ENCODE data around the gene LRRC4C. TPM values are rescaled to one million over a fixed set of nuclear protein-coding genes. Genes with fewer than 3 reads are reported as not detected.

Gene LRRC4C
- polyA plus RNA-seq, 1 donor from 2014 or later, result 24.3 TPM

DNA sequence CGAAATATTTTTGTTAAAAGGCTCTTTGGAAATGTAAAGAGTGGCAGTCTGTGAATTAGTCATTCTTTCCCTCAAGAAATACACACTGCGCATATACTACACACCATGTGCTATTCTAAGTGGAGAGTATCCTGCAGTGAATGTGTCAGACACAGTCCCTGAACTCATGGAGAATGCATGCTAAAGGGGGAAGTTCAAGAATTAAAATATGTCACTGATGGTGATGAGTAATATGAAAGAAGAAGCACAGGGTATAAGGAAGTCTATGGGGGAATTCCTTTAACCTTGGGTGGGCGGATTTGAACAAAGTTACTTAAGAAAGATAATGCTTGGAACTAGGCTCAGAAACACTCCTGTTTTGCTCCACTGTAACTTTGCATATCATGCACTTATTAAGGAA, 153.0 kb downstream of the LRRC4C start:
- no peaks in the 10 kb centered on the region for H3K27me3 ChIP-seq (ENCODE audit: insufficient read depth, low read depth, low read length)
- TF ChIP-seq SMC3 (conservative IDR thresholded peaks at IDR 0.05; ENCODE audit: poor library complexity) (no peak), EP300 (conservative IDR thresholded peaks at IDR 0.05; ENCODE audit: poor library complexity, severe bottlenecking) (no peak), EZH2 (IDR thresholded peaks at IDR 0.05; ENCODE audit: borderline replicate concordance, insufficient read depth, low read length, poor library complexity, severe bottlenecking) (no peak), TAF1 (IDR thresholded peaks at IDR 0.05; ENCODE audit: low read depth) (no peak), MXI1 (conservative IDR thresholded peaks at IDR 0.05; ENCODE audit: poor library complexity, severe bottlenecking) (no peak), POLR2AphosphoS5 (IDR thresholded peaks at IDR 0.05) (no peak), RAD21 (conservative IDR thresholded peaks at IDR 0.05) (no peak)
- TF ChIP-seq, protein P1, sequence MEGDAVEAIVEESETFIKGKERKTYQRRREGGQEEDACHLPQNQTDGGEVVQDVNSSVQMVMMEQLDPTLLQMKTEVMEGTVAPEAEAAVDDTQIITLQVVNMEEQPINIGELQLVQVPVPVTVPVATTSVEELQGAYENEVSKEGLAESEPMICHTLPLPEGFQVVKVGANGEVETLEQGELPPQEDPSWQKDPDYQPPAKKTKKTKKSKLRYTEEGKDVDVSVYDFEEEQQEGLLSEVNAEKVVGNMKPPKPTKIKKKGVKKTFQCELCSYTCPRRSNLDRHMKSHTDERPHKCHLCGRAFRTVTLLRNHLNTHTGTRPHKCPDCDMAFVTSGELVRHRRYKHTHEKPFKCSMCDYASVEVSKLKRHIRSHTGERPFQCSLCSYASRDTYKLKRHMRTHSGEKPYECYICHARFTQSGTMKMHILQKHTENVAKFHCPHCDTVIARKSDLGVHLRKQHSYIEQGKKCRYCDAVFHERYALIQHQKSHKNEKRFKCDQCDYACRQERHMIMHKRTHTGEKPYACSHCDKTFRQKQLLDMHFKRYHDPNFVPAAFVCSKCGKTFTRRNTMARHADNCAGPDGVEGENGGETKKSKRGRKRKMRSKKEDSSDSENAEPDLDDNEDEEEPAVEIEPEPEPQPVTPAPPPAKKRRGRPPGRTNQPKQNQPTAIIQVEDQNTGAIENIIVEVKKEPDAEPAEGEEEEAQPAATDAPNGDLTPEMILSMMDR (IDR thresholded peaks at IDR 0.05; ENCODE audit: poor library complexity, severe bottlenecking), result no peak
- TF ChIP-seq, protein P2, sequence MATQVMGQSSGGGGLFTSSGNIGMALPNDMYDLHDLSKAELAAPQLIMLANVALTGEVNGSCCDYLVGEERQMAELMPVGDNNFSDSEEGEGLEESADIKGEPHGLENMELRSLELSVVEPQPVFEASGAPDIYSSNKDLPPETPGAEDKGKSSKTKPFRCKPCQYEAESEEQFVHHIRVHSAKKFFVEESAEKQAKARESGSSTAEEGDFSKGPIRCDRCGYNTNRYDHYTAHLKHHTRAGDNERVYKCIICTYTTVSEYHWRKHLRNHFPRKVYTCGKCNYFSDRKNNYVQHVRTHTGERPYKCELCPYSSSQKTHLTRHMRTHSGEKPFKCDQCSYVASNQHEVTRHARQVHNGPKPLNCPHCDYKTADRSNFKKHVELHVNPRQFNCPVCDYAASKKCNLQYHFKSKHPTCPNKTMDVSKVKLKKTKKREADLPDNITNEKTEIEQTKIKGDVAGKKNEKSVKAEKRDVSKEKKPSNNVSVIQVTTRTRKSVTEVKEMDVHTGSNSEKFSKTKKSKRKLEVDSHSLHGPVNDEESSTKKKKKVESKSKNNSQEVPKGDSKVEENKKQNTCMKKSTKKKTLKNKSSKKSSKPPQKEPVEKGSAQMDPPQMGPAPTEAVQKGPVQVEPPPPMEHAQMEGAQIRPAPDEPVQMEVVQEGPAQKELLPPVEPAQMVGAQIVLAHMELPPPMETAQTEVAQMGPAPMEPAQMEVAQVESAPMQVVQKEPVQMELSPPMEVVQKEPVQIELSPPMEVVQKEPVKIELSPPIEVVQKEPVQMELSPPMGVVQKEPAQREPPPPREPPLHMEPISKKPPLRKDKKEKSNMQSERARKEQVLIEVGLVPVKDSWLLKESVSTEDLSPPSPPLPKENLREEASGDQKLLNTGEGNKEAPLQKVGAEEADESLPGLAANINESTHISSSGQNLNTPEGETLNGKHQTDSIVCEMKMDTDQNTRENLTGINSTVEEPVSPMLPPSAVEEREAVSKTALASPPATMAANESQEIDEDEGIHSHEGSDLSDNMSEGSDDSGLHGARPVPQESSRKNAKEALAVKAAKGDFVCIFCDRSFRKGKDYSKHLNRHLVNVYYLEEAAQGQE (IDR thresholded peaks at IDR 0.05; ENCODE audit: borderline replicate concordance), result no peak
- H2AFZ ChIP-seq (ENCODE audit: low read depth, low read length), result no peak overlapping the region
- no peak overlapping the region for H3K27ac ChIP-seq (ENCODE audit: low read length)
- H3K4me3 ChIP-seq (ENCODE audit: low read length), result no peak overlapping the region
- no peaks in the 10 kb centered on the region for H3F3A ChIP-seq (ENCODE audit: insufficient read depth, low read length, poor library complexity, severe bottlenecking)
- no peaks in the 10 kb centered on the region for H3K9me2 ChIP-seq (ENCODE audit: insufficient read depth, low read length)
- H3K4me2 ChIP-seq (ENCODE audit: low read length), result no peak overlapping the region
- no peaks in the 10 kb centered on the region for H3K9me3 ChIP-seq (ENCODE audit: low read length)
- no peaks in the 10 kb centered on the region for H4K20me1 ChIP-seq (ENCODE audit: insufficient read depth)
- no peak overlapping the region for H3K9ac ChIP-seq (ENCODE audit: low read length)
- H3K36me3 ChIP-seq (ENCODE audit: insufficient read depth, low read length), result no peaks in the 10 kb centered on the region
- H3K79me2 ChIP-seq (replicated peaks; ENCODE audit: insufficient read depth, low read length), result no peaks in the 10 kb centered on the region

DNA sequence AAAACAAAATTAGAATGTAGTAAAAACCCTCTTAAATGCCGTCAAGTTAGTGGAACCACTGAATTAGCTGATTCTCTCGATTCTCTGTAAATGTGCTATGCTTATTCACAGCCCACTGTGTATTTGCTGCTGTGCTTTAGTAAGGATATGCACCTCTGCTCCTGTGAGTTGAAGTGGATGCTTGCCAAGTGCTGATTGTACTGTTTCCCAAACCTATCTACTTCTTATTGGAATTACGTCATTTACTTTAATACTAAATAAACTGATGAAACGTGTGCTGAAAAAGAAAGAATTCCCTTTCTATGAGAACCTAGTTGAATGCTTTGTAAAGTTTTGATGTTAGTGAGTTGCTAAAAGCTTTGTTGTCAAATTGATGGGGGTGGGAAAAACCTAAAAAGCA, 158.4 kb downstream of the LRRC4C start:
- no peaks in the 10 kb centered on the region for H3K9me2 ChIP-seq (ENCODE audit: insufficient read depth, low read length)
- H2AFZ ChIP-seq (ENCODE audit: low read depth, low read length), result no peak overlapping the region
- no peaks in the 10 kb centered on the region for H3K79me2 ChIP-seq (replicated peaks; ENCODE audit: insufficient read depth, low read length)
- H4K20me1 ChIP-seq (ENCODE audit: insufficient read depth), result no peaks in the 10 kb centered on the region
- no peaks in the 10 kb centered on the region for H3K27me3 ChIP-seq (ENCODE audit: insufficient read depth, low read depth, low read length)
- H3K4me3 ChIP-seq (ENCODE audit: low read length), result no peak overlapping the region
- H3K9me3 ChIP-seq (ENCODE audit: low read length), result no peaks in the 10 kb centered on the region
- H3K9ac ChIP-seq (ENCODE audit: low read length), result no peak overlapping the region
- H3F3A ChIP-seq (ENCODE audit: insufficient read depth, low read length, poor library complexity, severe bottlenecking), result no peaks in the 10 kb centered on the region
- no peak overlapping the region for H3K27ac ChIP-seq (ENCODE audit: low read length)
- no peak overlapping the region for H3K4me2 ChIP-seq (ENCODE audit: low read length)
- H3K36me3 ChIP-seq (ENCODE audit: insufficient read depth, low read length), result no peaks in the 10 kb centered on the region
- no peak for TF ChIP-seq RAD21 (conservative IDR thresholded peaks at IDR 0.05)
- TF ChIP-seq EZH2 (IDR thresholded peaks at IDR 0.05; ENCODE audit: borderline replicate concordance, insufficient read depth, low read length, poor library complexity, severe bottlenecking), result no peak
- TF ChIP-seq SMC3 (conservative IDR thresholded peaks at IDR 0.05; ENCODE audit: poor library complexity), result no peak
- no peak for TF ChIP-seq TAF1 (IDR thresholded peaks at IDR 0.05; ENCODE audit: low read depth)
- TF ChIP-seq EP300 (conservative IDR thresholded peaks at IDR 0.05; ENCODE audit: poor library complexity, severe bottlenecking), result no peak
- TF ChIP-seq, protein P2 (IDR thresholded peaks at IDR 0.05; ENCODE audit: borderline replicate concordance), result no peak
- no peak for TF ChIP-seq POLR2AphosphoS5 (IDR thresholded peaks at IDR 0.05)
- no peak for TF ChIP-seq MXI1 (conservative IDR thresholded peaks at IDR 0.05; ENCODE audit: poor library complexity, severe bottlenecking)
- TF ChIP-seq, protein P1 (IDR thresholded peaks at IDR 0.05; ENCODE audit: poor library complexity, severe bottlenecking), result no peak

Measured in neural cell (in vitro differentiated cells).